Measurements from ENCODE around the gene LY9.

DNA sequence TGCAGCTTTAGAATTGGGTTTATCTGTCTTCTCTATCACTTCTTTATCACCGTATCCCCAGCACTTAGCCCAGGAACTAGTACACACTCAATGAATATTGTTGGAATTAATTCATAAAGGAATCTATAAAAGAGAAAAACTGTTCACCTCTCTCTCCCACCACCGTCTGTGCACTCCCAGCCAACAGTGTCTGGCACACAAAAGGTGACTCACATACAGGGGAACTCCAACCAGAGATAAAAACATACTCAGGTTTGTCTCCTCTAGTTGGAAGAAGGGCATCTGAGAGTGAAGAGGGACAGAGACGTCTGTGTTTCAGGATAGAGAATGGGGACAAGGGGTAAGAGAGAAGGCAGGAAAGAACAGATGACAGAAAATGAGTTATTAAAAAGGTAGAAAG is 79.0 kb downstream of the LY9 start:
- TF ChIP-seq, protein P1, sequence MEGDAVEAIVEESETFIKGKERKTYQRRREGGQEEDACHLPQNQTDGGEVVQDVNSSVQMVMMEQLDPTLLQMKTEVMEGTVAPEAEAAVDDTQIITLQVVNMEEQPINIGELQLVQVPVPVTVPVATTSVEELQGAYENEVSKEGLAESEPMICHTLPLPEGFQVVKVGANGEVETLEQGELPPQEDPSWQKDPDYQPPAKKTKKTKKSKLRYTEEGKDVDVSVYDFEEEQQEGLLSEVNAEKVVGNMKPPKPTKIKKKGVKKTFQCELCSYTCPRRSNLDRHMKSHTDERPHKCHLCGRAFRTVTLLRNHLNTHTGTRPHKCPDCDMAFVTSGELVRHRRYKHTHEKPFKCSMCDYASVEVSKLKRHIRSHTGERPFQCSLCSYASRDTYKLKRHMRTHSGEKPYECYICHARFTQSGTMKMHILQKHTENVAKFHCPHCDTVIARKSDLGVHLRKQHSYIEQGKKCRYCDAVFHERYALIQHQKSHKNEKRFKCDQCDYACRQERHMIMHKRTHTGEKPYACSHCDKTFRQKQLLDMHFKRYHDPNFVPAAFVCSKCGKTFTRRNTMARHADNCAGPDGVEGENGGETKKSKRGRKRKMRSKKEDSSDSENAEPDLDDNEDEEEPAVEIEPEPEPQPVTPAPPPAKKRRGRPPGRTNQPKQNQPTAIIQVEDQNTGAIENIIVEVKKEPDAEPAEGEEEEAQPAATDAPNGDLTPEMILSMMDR (conservative IDR thresholded peaks at IDR 0.05; ENCODE audit: low read depth, low read length) = no peak
- TF ChIP-seq EZH2 (IDR thresholded peaks at IDR 0.05; ENCODE audit: low read length, unreplicated experiment) = no peak
